Mesendoderm (in vitro differentiated cells): ENCODE results near the gene SPOCK1.

Source experiments
- DNase-seq: peaks from one replicate; pipeline ENCODE4 v3.0.0; 2013
- H2AK5ac ChIP-seq: 2 replicates; pipeline ENCODE4 v1.6.1; 2013; ENCODE audit warnings: low read length, inconsistent platforms
- H2BK120ac ChIP-seq: 2 replicates; pipeline ENCODE4 v1.6.1; 2013; ENCODE audit warnings: low read depth, mild to moderate bottlenecking, low read length, moderate library complexity, mixed read lengths
- H2BK15ac ChIP-seq: replicated peaks from 2 replicates; pipeline ENCODE4 v1.6.1; 2013; ENCODE audit warnings: low read depth, mild to moderate bottlenecking, moderate library complexity
- H2BK5ac ChIP-seq: 2 replicates; pipeline ENCODE4 v1.6.1; 2013; ENCODE audit warnings: low read length, inconsistent platforms
- H3K18ac ChIP-seq: 2 replicates; pipeline ENCODE4 v1.6.1; 2013; ENCODE audit warnings: mild to moderate bottlenecking, low read length, mixed read lengths
- H3K23ac ChIP-seq: one replicate; pipeline ENCODE4 v1.6.1; 2013; ENCODE audit warnings: low read length
- H3K27ac ChIP-seq: 2 replicates; pipeline ENCODE4 v1.5.1; 2013; ENCODE audit warnings: low read depth, mild to moderate bottlenecking, inconsistent platforms, low read length, moderate library complexity
- H3K27me3 ChIP-seq: 2 replicates; pipeline ENCODE4 v1.6.1; 2013; ENCODE audit warnings: low read length, control low read depth, mild to moderate bottlenecking, inconsistent platforms; ENCODE audit not compliant: insufficient read depth, poor library complexity
- H3K36me3 ChIP-seq: 2 replicates; pipeline ENCODE4 v1.6.1; 2013; ENCODE audit warnings: low read length, inconsistent platforms; ENCODE audit not compliant: control insufficient read depth, insufficient read depth
- H3K4ac ChIP-seq: one replicate; pipeline ENCODE4 v1.6.1; 2013; ENCODE audit warnings: low read depth, mild to moderate bottlenecking, low read length, moderate library complexity
- H3K4me1 ChIP-seq: 2 replicates; pipeline ENCODE4 v1.6.1; 2013; ENCODE audit warnings: low read depth, low read length, inconsistent platforms; ENCODE audit not compliant: control insufficient read depth
- H3K4me2 ChIP-seq: 2 replicates; pipeline ENCODE4 v1.6.1; 2013; ENCODE audit warnings: low read length
- H3K4me3 ChIP-seq: 2 replicates; pipeline ENCODE4 v1.5.1; 2013; ENCODE audit warnings: mild to moderate bottlenecking, low read length
- H3K56ac ChIP-seq: one replicate; pipeline ENCODE4 v1.6.1; 2013; ENCODE audit warnings: low read length
- H3K79me1 ChIP-seq: 2 replicates; pipeline ENCODE4 v1.6.1; 2013; ENCODE audit warnings: low read length, inconsistent platforms
- H3K79me2 ChIP-seq: 2 replicates; pipeline ENCODE4 v1.6.1; 2013; ENCODE audit warnings: mild to moderate bottlenecking, low read length; ENCODE audit not compliant: control insufficient read depth, insufficient read depth
- H3K9ac ChIP-seq: 2 replicates; pipeline ENCODE4 v1.6.1; 2013; ENCODE audit warnings: low read length, inconsistent platforms
- H4K5ac ChIP-seq: one replicate; pipeline ENCODE4 v1.6.1; 2013; ENCODE audit warnings: low read length
- H4K8ac ChIP-seq: one replicate; pipeline ENCODE4 v1.6.1; 2013; ENCODE audit warnings: low read depth, mild to moderate bottlenecking, control low read depth, low read length, moderate library complexity
- WGBS: extraction: QIAGEN DNeasy Blood & Tissue Kit; methylation state at CpG from one replicate; pipeline ENCODE4 v1.1.7; 2013; ENCODE audit warnings: low lambda C conversion rate, missing lambda C conversion rate; ENCODE audit not compliant: insufficient coverage; ENCODE audit errors: extremely low coverage; 5-methylcytosine and 5-hydroxymethylcytosine counted together

SPOCK1 gene

GRCh38 chr5:137001026-137001569 lies 498.0 kb downstream of the SPOCK1 start:
- Histone ChIP-seq H3K79me1 (no peaks in the 10 kb centered on the region), H3K27me3 (no peaks in the 10 kb centered on the region), H3K4me1 (no peaks in the 10 kb centered on the region), H2BK5ac (no peak overlapping the region), H4K5ac (no peak overlapping the region), H3K18ac (no peak overlapping the region), H3K27ac (no peak overlapping the region), H2BK15ac (no peak overlapping the region), H3K79me2 (no peaks in the 10 kb centered on the region), H3K9ac (no peak overlapping the region), H2BK120ac (no peak overlapping the region), H3K36me3 (no peaks in the 10 kb centered on the region), H2AK5ac (no peak overlapping the region), H3K4me2 (no peak overlapping the region), H3K56ac (no peak overlapping the region), H3K4ac (no peak overlapping the region), H3K4me3 (no peak overlapping the region), H3K23ac (no peak overlapping the region), H4K8ac (no peak overlapping the region)
- WGBS: no CpG with 5 or more reads among the region's 7 CpGs
- DNase-seq: no peak

DNA sequence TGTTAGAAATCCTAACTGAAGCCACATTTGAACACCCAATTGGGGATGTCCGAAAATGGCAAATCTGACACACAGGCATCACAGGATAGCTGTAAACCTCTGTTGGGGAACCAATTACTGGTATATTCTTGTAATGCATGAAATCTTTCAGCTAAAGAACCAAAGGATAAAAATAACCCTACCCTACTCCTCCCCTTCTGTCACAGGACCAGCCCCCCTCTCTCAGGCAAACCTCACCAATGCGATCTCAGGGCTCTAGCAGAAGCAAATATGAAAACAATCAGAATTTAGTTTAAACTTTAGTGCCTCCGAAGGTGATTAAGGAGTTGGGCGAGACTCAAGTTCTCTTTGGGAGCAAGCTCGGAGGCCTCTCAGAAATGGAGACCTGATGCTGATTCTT lies 499.3 kb downstream of the SPOCK1 start:
- H4K5ac ChIP-seq: no peak overlapping the region
- H3K79me1 ChIP-seq: no peaks in the 10 kb centered on the region
- no peak overlapping the region for H3K4me2 ChIP-seq
- no peak overlapping the region for H2BK15ac ChIP-seq
- no peak overlapping the region for H3K23ac ChIP-seq
- no peak overlapping the region for H4K8ac ChIP-seq
- no peak overlapping the region for H3K9ac ChIP-seq
- no peak overlapping the region for H3K4ac ChIP-seq
- H3K18ac ChIP-seq: no peak overlapping the region
- H3K4me1 ChIP-seq: no peaks in the 10 kb centered on the region
- no peak overlapping the region for H3K56ac ChIP-seq
- no peaks in the 10 kb centered on the region for H3K27me3 ChIP-seq
- no peaks in the 10 kb centered on the region for H3K36me3 ChIP-seq
- H2BK5ac ChIP-seq: no peak overlapping the region
- H2BK120ac ChIP-seq: no peak overlapping the region
- H3K27ac ChIP-seq: no peak overlapping the region
- WGBS: no CpG with 5 or more reads among the region's 5 CpGs
- H3K79me2 ChIP-seq: no peaks in the 10 kb centered on the region
- no peak overlapping the region for H3K4me3 ChIP-seq
- DNase-seq: no peak
- no peak overlapping the region for H2AK5ac ChIP-seq

DNA sequence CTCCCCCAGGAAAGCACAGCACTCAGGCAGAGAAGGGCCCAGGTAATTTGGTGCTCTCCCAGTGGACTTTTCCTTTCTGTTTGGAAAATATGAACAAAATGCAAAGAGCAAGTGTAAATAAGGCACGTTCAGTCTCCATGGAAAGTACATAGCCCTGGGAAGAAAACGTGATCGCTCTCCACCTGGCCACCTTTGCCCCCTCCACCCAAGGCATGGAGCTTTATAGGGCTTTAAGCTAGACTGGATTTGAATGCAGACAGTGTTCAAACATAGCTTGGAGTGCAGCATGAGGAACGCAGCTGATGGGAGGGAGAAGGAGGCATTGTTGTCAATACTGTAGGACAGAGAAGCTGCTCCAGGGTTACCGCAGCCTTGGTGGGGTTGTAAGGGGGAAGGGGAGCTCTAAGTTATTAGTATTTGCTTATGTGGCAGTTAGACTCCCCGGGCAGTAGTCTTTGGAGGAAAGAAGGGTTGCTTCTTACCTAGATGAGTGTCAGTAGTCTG lies 500.2 kb downstream of the SPOCK1 start:
- no peak overlapping the region for H3K4me3 ChIP-seq
- no peaks in the 10 kb centered on the region for H3K79me2 ChIP-seq
- H2BK15ac ChIP-seq: no peak overlapping the region
- no peak overlapping the region for H4K5ac ChIP-seq
- no peak overlapping the region for H2BK120ac ChIP-seq
- H3K79me1 ChIP-seq: no peaks in the 10 kb centered on the region
- no peak overlapping the region for H3K23ac ChIP-seq
- H3K4me1 ChIP-seq: no peaks in the 10 kb centered on the region
- WGBS: no CpG with 5 or more reads among the region's 6 CpGs
- no peak overlapping the region for H3K9ac ChIP-seq
- no peaks in the 10 kb centered on the region for H3K27me3 ChIP-seq
- H3K56ac ChIP-seq: no peak overlapping the region
- H3K4me2 ChIP-seq: no peak overlapping the region
- no peak overlapping the region for H4K8ac ChIP-seq
- no peak for DNase-seq
- H2AK5ac ChIP-seq: no peak overlapping the region
- no peak overlapping the region for H3K18ac ChIP-seq
- H2BK5ac ChIP-seq: no peak overlapping the region
- no peak overlapping the region for H3K4ac ChIP-seq
- no peaks in the 10 kb centered on the region for H3K36me3 ChIP-seq
- no peak overlapping the region for H3K27ac ChIP-seq

- H3K23ac ChIP-seq: no peak overlapping the region
- no peak for DNase-seq
- no peak overlapping the region for H3K27ac ChIP-seq
- no peaks in the 10 kb centered on the region for H3K36me3 ChIP-seq
- H2BK120ac ChIP-seq: no peak overlapping the region
- no peaks in the 10 kb centered on the region for H3K79me2 ChIP-seq
- no peak overlapping the region for H3K18ac ChIP-seq
- H3K4me2 ChIP-seq: no peak overlapping the region
- no CpG with 5 or more reads among the region's 5 CpGs for WGBS
- no peak overlapping the region for H2BK15ac ChIP-seq
- no peak overlapping the region for H2AK5ac ChIP-seq
- no peaks in the 10 kb centered on the region for H3K4me1 ChIP-seq
- H4K5ac ChIP-seq: no peak overlapping the region
- H3K4me3 ChIP-seq: no peak overlapping the region
- H2BK5ac ChIP-seq: no peak overlapping the region
- no peaks in the 10 kb centered on the region for H3K79me1 ChIP-seq
- no peaks in the 10 kb centered on the region for H3K27me3 ChIP-seq
- H3K4ac ChIP-seq: no peak overlapping the region
- no peak overlapping the region for H3K56ac ChIP-seq
- no peak overlapping the region for H3K9ac ChIP-seq
- no peak overlapping the region for H4K8ac ChIP-seq
Measured at GRCh38 chr5:136994154-136994553, 505.0 kb downstream of the SPOCK1 start.

GRCh38 chr5:136992796-136993489 lies 506.2 kb downstream of the SPOCK1 start:
- no CpG with 5 or more reads among the region's 3 CpGs for whole genome bisulfite sequencing
- Histone ChIP-seq H3K27me3 (no peaks in the 10 kb centered on the region), H3K4ac (no peak overlapping the region), H3K18ac (no peak overlapping the region), H3K4me2 (no peak overlapping the region), H3K23ac (no peak overlapping the region), H3K4me1 (no peaks in the 10 kb centered on the region), H2BK5ac (no peak overlapping the region), H4K8ac (no peak overlapping the region), H2AK5ac (no peak overlapping the region), H3K79me1 (no peaks in the 10 kb centered on the region), H3K79me2 (no peaks in the 10 kb centered on the region), H3K9ac (no peak overlapping the region), H3K36me3 (no peaks in the 10 kb centered on the region), H4K5ac (no peak overlapping the region), H3K27ac (no peak overlapping the region), H2BK15ac (no peak overlapping the region), H2BK120ac (no peak overlapping the region), H3K4me3 (no peak overlapping the region), H3K56ac (no peak overlapping the region)
- DNase-seq: no peak
